HepG2 (cell line): ENCODE results near the gene MICAL3. TPM values are rescaled to one million over a fixed set of nuclear protein-coding genes. Genes with fewer than 3 reads are reported as not detected.
A peak's percentile ranks its signal among the peaks of the same experiment; 100 is the strongest.

Source experiments
- ATF5 ChIP-seq: sonication (generic); formaldehyde crosslinking; IDR thresholded peaks from 2 replicates; pipeline ENCODE4 v1.4.0; 2020; ENCODE audit warnings: mild to moderate bottlenecking, low read depth, missing genetic modification reagents
- HOXA9 ChIP-seq: sonication (generic); formaldehyde crosslinking; IDR thresholded peaks from 2 replicates; pipeline ENCODE4 v1.8.1; 2022; ENCODE audit warnings: missing genetic modification reagents, mild to moderate bottlenecking, moderate library complexity, borderline replicate concordance
- MZF1 ChIP-seq: sonication (generic); formaldehyde crosslinking; IDR thresholded peaks from 2 replicates; pipeline ENCODE4 v1.8.1; 2023; ENCODE audit warnings: mild to moderate bottlenecking, missing genetic modification reagents, borderline replicate concordance
- SRSF9 ChIP-seq: fragments of 200-400 bp; formaldehyde crosslinking; IDR thresholded peaks from 2 replicates; pipeline ENCODE4 v1.6.1; 2018; ENCODE audit warnings: borderline replicate concordance, mild to moderate bottlenecking, low read depth, low read length; ENCODE audit not compliant: insufficient read depth, poor library complexity, severe bottlenecking
- TFDP2 ChIP-seq: sonication (generic); formaldehyde crosslinking; IDR thresholded peaks from 2 replicates; pipeline ENCODE4 v1.4.0; 2020; ENCODE audit warnings: missing genetic modification reagents
- ZBTB49 ChIP-seq: sonication (generic); formaldehyde crosslinking; IDR thresholded peaks from 2 replicates; pipeline ENCODE4 v1.4.0; 2020; ENCODE audit warnings: missing genetic modification reagents, borderline replicate concordance
- ZHX2 ChIP-seq, 2 experiments: sonication (generic) in 1 of 2; formaldehyde crosslinking in 1 of 2; IDR thresholded peaks; 2 replicates each; pipeline versions ENCODE4 v1.6.1 to v1.9.0; 2014 to 2022; ENCODE audit warnings: antibody characterized with exemption in 1 of 2, borderline replicate concordance in 1 of 2, inconsistent platforms in 1 of 2, low read depth in 1 of 2, missing genetic modification reagents in 1 of 2
- ZNF142 ChIP-seq: sonication (generic); formaldehyde crosslinking; IDR thresholded peaks from 2 replicates; pipeline ENCODE4 v1.4.0; 2020; ENCODE audit warnings: missing genetic modification reagents
- ZNF484 ChIP-seq: sonication (generic); formaldehyde crosslinking; IDR thresholded peaks from 2 replicates; pipeline ENCODE4 v1.5.1; 2020; ENCODE audit warnings: mild to moderate bottlenecking, low read depth, missing genetic modification reagents, borderline replicate concordance
- ZNF746 ChIP-seq: sonication (generic); formaldehyde crosslinking; IDR thresholded peaks from 2 replicates; pipeline ENCODE4 v1.8.0; 2022; ENCODE audit warnings: mild to moderate bottlenecking, missing genetic modification reagents
- ZZZ3 ChIP-seq: sonication (generic); formaldehyde crosslinking; IDR thresholded peaks from 2 replicates; pipeline ENCODE4 v1.4.0; 2020; ENCODE audit warnings: missing genetic modification reagents, mild to moderate bottlenecking, borderline replicate concordance
- polyA plus RNA-seq, 8 experiments: library from polyadenylated mRNA; depleted of rRNA in 3 of 8; stranded (reverse) in 7 of 8; unstranded in 1 of 8; fragments of >200 nt; fragmentation: Illumina TruSeq in 4 of 8; extraction: Trizol in 4 of 8; gene quantifications; 2 replicates each; pipeline versions ENCODE4 v1.2.1 to v1.2.3, GENCODE V29; 2011 to 2016; ENCODE audit warnings: low read depth in 4 of 8, missing spikeins in 1 of 8, mixed read lengths in 1 of 8; ENCODE audit not compliant: insufficient read depth in 1 of 8
- total RNA-seq, 5 experiments: library from RNA; depleted of rRNA; stranded (reverse); fragments of >200 nt; fragmentation: Illumina TruSeq; extraction: Trizol; gene quantifications; 2 replicates each; pipeline ENCODE4 v1.2.3, GENCODE V29; 2016; ENCODE audit warnings: low read depth in 1 of 5

Gene MICAL3
- total and polyA plus RNA-seq, 2 of the 13 experiments (the other 11 are each of a cell fraction or from before 2014, with no cell fraction given): 5.3 to 12.5 TPM

- TF ChIP-seq ATF5 (CRISPR knock-in tag): no peak
- TF ChIP-seq HOXA9 (CRISPR knock-in tag): no peak
- 0 out of 2 replicates have a peak, but pooled peaks have one; percentile 39 for TF ChIP-seq ZNF746 (CRISPR knock-in tag)
- no peak for TF ChIP-seq ZNF484 (CRISPR knock-in tag)
- TF ChIP-seq SRSF9: no peak
- no peak for TF ChIP-seq ZBTB49 (CRISPR knock-in tag)
- TF ChIP-seq TFDP2 (CRISPR knock-in tag): no peak
- no peak for TF ChIP-seq ZZZ3 (CRISPR knock-in tag)
- TF ChIP-seq ZNF142 (CRISPR knock-in tag): no peak
- no peak for TF ChIP-seq ZHX2 (IDR thresholded peaks at IDR 0.05; ENCODE audit: low read depth)
- TF ChIP-seq ZHX2 (CRISPR knock-in tag; IDR thresholded peaks at IDR 0.05; ENCODE audit: borderline replicate concordance): no peak
- no peak for TF ChIP-seq MZF1
These were observed 104.2 kb downstream of the MICAL3 start (continued) for GRCh38 chr22:17920145-17920605.
